HG03025 (cell line): ENCODE data around the gene BAIAP3.
"Not testable (repeated sequence)": the region's sequence is repeated elsewhere in the genome, so short reads cannot be mapped to it uniquely, and the experiment has no call there.

Experiments
- ATAC-seq: cut with Tn5 transposase; IDR thresholded peaks from one replicate; pipeline ENCODE4 v1.9.1; 2021; ENCODE audit warnings: mild to moderate bottlenecking, moderate library complexity; ENCODE audit not compliant: unreplicated experiment, low FRiP score

The BAIAP3 gene

GRCh38 chr16:1333149-1333812, at the start of gene BAIAP3:
Gene BAIAP3, plus strand, starts transcription at chr16:1333645. Its CDS starts 4,905 bp downstream, at chr16:1338550.
- no peak for ATAC-seq

- ATAC-seq, result no peak
Observed at GRCh38 chr16:1283996-1284616, 49.3 kb upstream of the BAIAP3 start.

DNA sequence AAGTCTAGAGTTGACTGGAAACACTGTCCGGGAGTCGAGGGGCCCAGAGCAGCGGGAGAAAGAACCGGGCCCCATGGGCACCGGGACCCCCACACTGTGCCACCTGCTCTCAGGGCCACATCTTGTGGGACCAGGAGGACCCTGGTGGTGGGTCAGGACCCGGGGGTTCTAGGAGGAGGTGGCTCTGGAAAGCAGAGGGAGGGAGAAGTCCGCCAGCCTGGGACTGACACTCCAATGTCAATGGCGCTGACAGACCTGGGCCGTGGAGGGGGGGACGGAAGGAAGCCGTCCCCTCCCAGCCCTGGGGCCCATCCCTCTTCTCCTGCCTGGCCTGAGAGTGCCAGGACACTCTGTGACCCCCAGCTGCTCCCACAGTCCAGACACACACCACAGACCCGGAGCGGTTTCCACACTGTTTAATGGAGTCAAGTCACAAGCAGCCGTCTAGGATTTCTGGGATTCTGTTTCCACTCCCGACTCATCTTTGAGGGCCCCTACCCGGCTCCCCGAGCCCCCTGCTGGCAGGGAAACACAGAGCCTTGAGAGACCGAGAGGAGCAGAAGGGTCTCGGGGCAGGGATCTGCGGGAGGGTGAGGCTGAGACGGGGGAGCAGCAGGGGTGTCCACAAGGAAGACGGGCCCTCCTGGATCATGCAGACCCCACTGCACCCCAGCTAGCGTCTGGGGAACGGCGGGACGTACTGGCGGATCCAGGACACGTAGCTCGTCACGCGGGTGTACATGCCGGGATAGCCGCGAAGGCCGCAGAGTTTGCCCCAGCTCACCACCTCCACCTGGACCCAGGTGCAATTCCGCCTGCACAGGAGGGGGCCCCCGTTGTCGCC, 47.6 kb upstream of the BAIAP3 start:
- ATAC-seq, result no peak

DNA sequence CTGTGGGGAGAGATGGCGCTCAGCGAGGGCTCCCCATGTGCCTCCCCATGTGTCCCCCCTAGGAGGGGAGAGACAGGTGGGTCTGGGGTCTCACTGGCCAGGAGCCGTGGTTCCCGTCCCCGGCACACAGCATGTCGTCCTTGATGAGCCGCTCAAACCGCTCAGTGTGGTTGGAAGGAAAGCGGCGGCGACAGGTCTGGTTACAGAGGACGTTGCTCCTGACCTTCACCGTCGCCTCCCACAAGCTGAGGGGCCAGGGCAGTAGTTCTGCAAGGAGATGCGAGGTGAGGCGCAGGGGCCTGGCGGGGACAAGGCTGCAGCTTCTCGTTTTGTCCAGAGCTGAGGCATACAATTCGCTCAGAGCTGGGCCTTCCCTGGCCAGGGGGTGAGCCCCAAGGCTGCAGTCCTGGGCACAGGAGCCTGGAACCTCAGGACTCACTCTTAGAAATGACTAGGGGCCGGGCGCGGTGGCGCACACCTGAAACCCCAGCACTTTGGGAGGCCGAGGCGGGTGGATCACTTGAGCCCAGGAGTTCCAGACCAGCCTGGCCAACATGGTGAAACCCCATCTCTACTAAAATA, 46.8 kb upstream of the BAIAP3 start:
- no peak for ATAC-seq

DNA sequence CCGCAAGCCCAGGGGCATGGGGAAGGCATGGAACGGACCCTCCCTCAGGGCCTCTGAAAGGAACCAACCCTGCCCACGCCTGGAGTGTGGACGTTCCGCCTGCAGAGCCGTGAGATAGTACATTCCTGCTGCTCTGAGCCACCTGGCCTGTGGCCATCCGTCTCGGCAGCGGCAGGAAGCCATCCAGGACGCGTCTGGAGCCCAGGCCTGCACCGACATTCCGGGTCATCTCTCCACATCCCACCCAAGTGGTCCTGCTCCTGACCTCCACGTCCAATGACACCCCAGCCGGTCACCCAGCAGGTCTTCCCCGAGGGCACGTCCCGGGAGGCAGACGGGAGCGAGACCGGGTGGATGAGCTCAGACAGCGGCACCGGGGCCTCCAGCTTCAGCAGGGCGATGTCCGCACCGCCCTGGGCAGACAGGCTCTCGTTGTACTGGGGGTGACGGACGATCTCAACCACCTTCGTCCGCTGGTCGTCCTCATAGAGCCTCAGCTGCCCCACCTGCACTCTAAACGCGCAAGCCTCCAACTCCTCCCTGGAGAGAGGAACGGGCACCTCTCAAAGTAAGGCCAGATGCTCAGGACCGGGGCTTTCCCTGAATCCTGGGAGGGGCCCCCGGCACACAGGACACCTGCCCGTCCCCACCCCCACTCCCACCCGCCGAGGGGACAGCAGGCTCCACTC, 45.3 kb upstream of the BAIAP3 start:
- no peak for ATAC-seq

- ATAC-seq, result no peak
Observed at GRCh38 chr16:1288813-1289476, 44.5 kb upstream of the BAIAP3 start.

DNA sequence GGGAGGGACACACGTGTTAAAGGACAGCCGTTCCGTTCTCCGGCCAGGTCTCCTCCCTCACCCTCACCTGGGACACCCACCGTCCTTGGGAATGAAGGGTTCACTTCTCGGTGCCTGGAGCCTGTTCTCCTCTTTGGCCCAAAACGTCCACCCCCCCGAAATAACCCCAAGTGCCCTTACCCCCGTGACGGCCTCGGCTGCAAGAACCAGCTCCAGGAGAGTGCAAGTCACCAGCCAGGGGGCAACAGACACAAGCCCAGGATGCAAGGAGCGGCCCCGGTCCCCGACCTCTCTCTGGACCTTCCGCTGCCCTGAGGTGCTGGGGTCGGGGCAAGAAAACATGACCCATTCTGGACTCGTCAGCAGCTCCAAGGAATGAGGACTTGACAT, 44.0 kb upstream of the BAIAP3 start:
- no peak for ATAC-seq

DNA sequence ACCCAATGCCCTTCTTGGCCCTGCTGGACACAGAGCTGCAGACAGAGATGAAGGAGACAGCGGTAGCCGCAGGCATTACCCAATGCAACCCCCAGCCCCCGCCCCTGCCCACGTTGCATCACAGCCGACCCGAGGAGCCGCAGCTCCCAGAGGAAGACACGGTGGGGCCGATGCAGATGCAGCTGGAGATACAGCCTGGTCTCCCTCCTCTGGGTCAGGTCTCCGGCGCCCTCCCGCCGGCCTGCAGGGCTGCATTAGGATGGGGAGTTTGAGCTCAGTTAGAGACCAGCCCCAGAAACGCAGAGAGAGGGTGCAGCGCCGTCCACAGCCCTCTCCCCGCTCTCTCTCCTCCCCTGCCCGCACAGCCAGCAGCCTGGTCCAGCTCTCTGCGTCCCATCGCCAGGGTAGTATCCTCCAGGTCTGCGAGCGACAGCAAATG, 43.4 kb upstream of the BAIAP3 start:
- no peak for ATAC-seq

GRCh38 chr16:1290860-1291575, 42.4 kb upstream of the BAIAP3 start:
- no peak for ATAC-seq

DNA sequence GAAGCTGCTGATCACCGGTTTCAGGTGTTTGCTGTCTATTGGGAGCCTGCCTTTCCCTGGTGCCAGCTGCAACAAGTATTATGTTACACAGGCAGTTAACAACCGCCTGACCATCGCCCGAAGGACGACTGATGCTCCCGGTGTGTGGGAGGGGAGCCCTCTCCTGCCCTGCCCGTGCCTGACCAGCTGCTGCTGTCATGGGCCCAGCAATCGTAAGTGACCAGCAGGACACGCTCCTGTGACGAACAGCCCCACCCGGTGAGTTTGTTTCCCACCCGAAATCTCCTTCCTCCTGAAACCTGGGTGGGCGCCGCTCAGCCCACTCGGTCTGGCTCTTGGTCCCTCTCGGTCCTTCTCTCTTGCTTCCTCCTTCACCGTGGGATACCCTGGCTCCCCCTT, 41.9 kb upstream of the BAIAP3 start:
- ATAC-seq, result no peak

- ATAC-seq, result not testable (repeated sequence)
Observed at GRCh38 chr16:1292208-1292607, 41.2 kb upstream of the BAIAP3 start.

DNA sequence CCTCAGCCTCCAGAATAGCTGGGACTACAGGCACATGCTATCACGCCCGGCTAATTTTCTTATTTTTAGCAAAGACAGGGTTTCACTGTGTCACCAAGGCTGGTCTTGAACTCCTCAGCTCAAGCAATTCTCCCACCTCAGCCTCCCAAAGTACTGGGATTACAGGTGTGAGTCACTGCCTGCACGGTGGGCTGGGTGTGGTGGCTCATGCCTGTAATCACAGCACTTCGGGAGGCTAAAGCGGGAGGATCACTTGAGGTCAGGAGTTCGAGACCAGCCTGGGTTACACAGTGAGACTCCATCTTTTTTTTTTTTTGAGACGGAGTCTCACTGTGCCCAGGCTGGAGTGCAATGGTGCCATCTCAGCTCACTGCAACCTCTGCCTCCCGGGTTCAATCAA, 40.6 kb upstream of the BAIAP3 start:
- not testable (repeated sequence) for ATAC-seq

- no peak for ATAC-seq
Observed at GRCh38 chr16:1293921-1294656, 39.4 kb upstream of the BAIAP3 start.

DNA sequence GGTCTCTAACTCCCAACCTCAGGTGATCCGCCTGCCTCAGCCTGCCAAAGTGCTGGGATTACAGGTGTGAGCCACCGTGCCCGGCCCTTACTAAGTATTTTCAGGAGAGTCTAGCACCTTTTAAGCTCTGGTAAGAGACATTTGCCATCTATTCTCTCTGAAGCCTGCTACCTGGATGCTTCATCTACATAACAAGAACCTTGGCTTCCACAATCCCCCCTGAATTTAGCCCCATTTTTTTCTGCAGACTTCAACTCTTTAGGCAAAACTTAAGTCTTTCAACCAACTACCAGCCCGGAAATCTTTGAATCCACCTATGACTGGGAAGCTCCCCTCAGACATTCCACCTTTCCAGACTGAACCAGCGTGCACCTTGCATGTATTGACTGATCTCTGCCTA, 38.0 kb upstream of the BAIAP3 start:
- no peak for ATAC-seq

DNA sequence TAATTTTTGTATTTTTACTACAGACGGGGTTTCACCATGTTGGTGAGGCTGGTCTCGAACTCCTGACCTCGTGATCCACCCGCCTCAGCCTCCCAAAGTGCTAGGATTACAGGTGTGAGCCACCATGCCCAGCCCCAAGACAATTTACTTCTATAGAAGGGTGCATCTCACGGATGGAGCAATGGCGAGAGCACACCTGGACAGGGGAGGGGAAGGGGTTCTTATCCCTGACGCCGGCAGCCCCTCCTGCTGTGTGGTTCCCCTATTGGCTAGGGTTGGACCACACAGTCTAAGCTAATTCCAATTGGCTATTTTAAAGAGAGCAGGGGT, 36.8 kb upstream of the BAIAP3 start:
- ATAC-seq, result not testable (repeated sequence)

- ATAC-seq, result no peak
Observed at GRCh38 chr16:1297018-1297696, 36.3 kb upstream of the BAIAP3 start.

- no peak for ATAC-seq
Observed at GRCh38 chr16:1298406-1298805, 35.0 kb upstream of the BAIAP3 start.
